Measurements from ENCODE around the gene TEDC2.

DNA sequence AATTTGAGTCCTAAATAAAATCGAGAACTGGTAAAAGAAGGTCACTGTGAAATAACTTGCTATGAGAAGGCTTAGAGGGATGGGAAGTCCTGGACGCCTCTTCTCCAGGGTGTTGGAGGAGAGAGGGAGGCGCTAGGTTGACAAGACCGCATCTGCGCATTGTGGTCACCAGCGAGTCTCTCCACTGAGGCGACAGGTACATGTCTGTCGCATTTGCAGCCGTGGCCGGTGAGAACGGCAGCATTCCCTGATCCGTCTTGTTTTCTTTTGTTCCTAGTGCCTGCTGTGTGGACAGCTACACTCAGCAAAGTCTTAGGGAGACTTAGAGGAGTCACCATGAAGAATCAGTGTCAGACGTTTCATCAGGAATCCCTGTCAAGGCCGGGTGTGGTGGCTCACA, 45.8 kb downstream of the TEDC2 start:
- TF ChIP-seq, protein P1, sequence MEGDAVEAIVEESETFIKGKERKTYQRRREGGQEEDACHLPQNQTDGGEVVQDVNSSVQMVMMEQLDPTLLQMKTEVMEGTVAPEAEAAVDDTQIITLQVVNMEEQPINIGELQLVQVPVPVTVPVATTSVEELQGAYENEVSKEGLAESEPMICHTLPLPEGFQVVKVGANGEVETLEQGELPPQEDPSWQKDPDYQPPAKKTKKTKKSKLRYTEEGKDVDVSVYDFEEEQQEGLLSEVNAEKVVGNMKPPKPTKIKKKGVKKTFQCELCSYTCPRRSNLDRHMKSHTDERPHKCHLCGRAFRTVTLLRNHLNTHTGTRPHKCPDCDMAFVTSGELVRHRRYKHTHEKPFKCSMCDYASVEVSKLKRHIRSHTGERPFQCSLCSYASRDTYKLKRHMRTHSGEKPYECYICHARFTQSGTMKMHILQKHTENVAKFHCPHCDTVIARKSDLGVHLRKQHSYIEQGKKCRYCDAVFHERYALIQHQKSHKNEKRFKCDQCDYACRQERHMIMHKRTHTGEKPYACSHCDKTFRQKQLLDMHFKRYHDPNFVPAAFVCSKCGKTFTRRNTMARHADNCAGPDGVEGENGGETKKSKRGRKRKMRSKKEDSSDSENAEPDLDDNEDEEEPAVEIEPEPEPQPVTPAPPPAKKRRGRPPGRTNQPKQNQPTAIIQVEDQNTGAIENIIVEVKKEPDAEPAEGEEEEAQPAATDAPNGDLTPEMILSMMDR (IDR thresholded peaks at IDR 0.05; ENCODE audit: low read length), result no peak
- TF ChIP-seq EZH2 (optimal IDR thresholded peaks at IDR 0.05; ENCODE audit: low read depth, low read length) (no peak), EZH2phosphoT487 (IDR thresholded peaks at IDR 0.05; ENCODE audit: low read length) (no peak)
